HG03469 (cell line): ENCODE results near the gene LRRC75B.
"Not testable (repeated sequence)": the region's sequence is repeated elsewhere in the genome, so short reads cannot be mapped to it uniquely, and the experiment has no call there.

Experiments
- ATAC-seq: cut with Tn5 transposase; IDR thresholded peaks from one replicate; pipeline ENCODE4 v1.9.1; 2021; ENCODE audit warnings: mild to moderate bottlenecking, moderate library complexity, moderate number of reproducible peaks; ENCODE audit not compliant: unreplicated experiment

Gene LRRC75B

GRCh38 chr22:24592851-24593558 lies at the start of gene LRRC75B:
Gene LRRC75B, minus strand, starts transcription at chr22:24593073. Its CDS starts 34 bp downstream, at chr22:24593039.
- ATAC-seq = no peak

- ATAC-seq = not testable (repeated sequence)
Measured at GRCh38 chr22:24642307-24642706, 49.4 kb upstream of the LRRC75B start.

- ATAC-seq = not testable (repeated sequence)
Measured at GRCh38 chr22:24636513-24636912, 43.6 kb upstream of the LRRC75B start.

- not testable (repeated sequence) for ATAC-seq
Measured at GRCh38 chr22:24634776-24635389, 42.0 kb upstream of the LRRC75B start.

GRCh38 chr22:24633231-24634023 lies 40.6 kb upstream of the LRRC75B start:
- not testable (repeated sequence) for ATAC-seq

- not testable (repeated sequence) for ATAC-seq
Measured at GRCh38 chr22:24632642-24633041, 39.8 kb upstream of the LRRC75B start.

GRCh38 chr22:24631430-24632122 lies 38.7 kb upstream of the LRRC75B start:
- not testable (repeated sequence) for ATAC-seq

GRCh38 chr22:24630812-24631427 lies 38.0 kb upstream of the LRRC75B start:
- not testable (repeated sequence) for ATAC-seq

GRCh38 chr22:24629069-24629468 lies 36.2 kb upstream of the LRRC75B start:
- ATAC-seq = not testable (repeated sequence)

- ATAC-seq = not testable (repeated sequence)
Measured at GRCh38 chr22:24627911-24628310, 35.0 kb upstream of the LRRC75B start.

GRCh38 chr22:24622596-24622995 lies 29.7 kb upstream of the LRRC75B start:
- not testable (repeated sequence) for ATAC-seq

- not testable (repeated sequence) for ATAC-seq
Measured at GRCh38 chr22:24621244-24621643, 28.4 kb upstream of the LRRC75B start.

GRCh38 chr22:24614794-24615193 lies 21.9 kb upstream of the LRRC75B start:
- ATAC-seq = not testable (repeated sequence)

GRCh38 chr22:24609888-24610287 lies 17.0 kb upstream of the LRRC75B start:
- ATAC-seq = not testable (repeated sequence)

GRCh38 chr22:24608327-24608726 lies 15.5 kb upstream of the LRRC75B start:
- not testable (repeated sequence) for ATAC-seq

GRCh38 chr22:24607429-24607983 lies 14.6 kb upstream of the LRRC75B start:
- ATAC-seq = not testable (repeated sequence)

- not testable (repeated sequence) for ATAC-seq
Measured at GRCh38 chr22:24606340-24606739, 13.5 kb upstream of the LRRC75B start.

GRCh38 chr22:24603770-24604629 lies 11.1 kb upstream of the LRRC75B start:
- not testable (repeated sequence) for ATAC-seq
